ENCODE data around the gene GPR32. TPM values are rescaled to one million over a fixed set of nuclear protein-coding genes. Genes with fewer than 3 reads are reported as not detected.
"Not testable (repeated sequence)": the region's sequence is repeated elsewhere in the genome, so short reads cannot be mapped to it uniquely, and the experiment has no call there.

The GPR32 gene
- total RNA-seq, 1 experiment from 2014 or later, result not detected

DNA sequence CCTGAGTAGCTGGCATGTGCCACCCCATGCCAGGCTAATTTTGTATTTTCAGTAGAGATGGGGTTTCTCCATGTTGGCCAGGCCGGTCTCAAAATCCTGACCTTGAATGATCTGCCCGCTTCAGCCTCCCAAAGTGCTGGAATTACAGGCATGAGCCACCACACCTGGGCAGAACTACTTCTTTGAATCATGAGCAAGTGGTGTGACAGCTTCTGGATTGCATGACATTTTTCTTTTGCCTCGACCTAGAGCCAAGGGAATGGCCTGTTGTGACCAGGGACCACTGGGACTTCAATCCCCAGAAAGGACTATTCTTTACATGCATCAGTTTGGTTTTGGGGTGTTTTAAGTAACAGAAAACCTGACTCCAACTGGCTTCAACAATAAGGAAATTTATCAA lies 2.6 kb downstream of the GPR32 start:
- in situ Hi-C loops (cut with HindIII; ENCODE audit: low pct_unique_long_range_greater_than_20kb, low sequenced_read_pairs), result not testable (repeated sequence)

DNA sequence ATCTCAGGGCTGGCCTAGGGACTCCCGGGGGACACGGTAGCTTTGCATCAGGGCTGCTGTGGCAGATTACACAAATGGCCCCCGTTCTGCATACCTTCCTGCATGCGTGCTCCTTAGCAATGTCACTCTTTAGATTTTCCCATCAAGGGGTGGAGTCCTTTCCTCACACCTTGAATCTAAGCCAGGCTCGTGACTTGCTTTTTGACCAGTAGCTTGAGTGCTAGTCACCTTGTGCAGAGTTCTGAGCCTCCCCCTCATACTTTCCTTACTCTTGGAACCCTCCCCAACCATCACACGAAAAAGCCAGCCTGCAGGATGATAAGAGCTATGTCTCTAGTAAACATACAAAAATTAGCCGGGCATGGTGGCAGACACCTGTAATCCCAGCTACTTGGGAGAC lies 3.2 kb downstream of the GPR32 start:
- DNase-seq (ENCODE audit: low read depth, low spot score); in situ Hi-C loops (cut with HindIII; ENCODE audit: low pct_unique_long_range_greater_than_20kb, low sequenced_read_pairs): not testable (repeated sequence)

More for the DNA sequence above, 2.6 kb downstream of the GPR32 start:
- DNase-seq (ENCODE audit: low read depth, low spot score), result not testable (repeated sequence)

DNA sequence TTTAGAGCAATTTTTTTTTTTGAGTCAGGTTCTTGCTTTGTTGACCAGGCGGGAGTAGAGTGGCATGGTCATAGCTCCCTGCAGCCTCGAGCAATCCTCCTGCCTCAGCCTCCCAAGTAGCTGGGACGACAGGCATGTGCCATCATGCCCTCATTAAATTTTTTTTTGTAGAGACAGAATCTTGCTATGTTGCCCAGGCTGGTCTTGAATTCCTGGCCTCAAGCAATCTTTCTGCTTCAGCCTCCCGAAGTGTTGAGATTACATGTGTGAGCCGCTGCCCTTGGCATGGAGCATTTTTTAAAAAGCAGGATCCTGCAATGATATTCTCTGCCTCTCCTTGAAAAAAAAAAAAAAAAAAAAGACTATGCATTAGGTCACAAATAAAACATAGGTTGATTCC lies 5.9 kb downstream of the GPR32 start:
- no peak for DNase-seq (ENCODE audit: low read depth, low spot score)
- in situ Hi-C loops (cut with HindIII; ENCODE audit: low pct_unique_long_range_greater_than_20kb, low sequenced_read_pairs), result no loop called here

DNA sequence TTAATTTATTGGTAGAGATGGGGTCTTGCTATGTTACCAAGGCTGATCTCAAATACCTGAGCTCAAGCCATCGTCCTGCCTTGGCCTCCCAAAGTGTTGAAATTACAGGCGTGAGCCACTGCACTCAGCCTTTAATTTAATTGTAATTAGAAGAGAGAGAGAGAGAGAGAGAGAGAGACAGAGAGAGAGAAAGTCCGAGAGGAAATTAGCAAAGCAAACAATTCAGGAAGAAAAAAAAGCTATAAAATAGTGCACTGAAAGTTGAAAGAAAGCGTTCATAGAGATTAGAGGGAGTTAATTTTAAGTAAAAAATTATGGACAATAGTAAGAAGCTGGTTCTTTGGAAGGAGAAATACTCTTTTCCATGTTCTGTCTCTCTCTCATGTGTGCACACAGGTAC lies 7.0 kb downstream of the GPR32 start:
- no peak for DNase-seq (ENCODE audit: low read depth, low spot score)
- in situ Hi-C loops (cut with HindIII; ENCODE audit: low pct_unique_long_range_greater_than_20kb, low sequenced_read_pairs), result no loop called here

DNA sequence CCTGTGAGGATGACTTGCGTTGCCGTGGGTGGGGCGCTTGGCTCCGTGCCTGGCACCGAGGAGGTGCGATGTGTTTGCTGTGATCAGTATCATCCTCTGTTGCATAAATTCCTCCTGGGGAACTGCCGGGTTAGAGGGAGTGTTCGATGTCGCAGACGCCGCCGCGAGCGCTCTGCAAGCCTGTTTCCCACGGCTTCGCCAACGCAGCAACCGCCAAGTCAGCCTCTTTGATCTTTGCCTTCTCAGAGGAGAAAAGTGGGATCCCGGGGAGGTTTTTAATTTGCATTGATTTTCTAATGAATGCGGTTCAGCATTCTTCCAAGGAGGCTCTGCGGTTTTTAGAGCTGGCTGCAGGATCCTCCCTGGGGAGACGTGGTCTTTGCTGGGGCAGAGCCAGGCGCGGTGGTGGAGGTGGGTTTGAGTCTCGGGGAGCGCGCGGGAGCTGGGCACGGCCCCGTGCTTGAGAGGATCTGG lies 7.6 kb downstream of the GPR32 start:
- no peak for DNase-seq (ENCODE audit: low read depth, low spot score)
- in situ Hi-C loops (cut with HindIII; ENCODE audit: low pct_unique_long_range_greater_than_20kb, low sequenced_read_pairs), result no loop called here

DNA sequence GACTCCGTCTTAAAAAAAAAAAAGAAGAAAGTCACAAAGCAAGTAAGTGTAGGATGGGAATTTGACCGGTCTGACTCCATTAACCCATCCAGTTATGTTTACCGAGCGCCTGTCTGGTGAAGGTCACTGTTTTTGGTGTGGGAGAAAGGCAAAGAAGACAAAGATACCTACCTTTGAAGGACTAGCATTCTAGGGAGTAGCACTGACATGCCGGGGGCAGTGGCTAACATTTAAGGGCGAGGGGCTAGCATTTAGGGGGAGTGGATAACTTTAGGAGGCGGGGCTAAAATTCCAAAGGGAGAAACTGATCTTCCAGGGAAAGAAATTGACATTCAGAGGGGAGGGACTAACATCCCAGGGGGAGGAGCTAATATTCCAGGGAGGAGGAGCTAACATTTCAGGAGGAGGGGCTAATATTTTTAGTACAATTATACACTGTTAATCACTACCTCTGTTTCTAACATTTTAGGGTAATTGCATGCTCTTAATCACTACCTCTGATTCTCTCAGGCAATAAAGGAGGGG lies 8.7 kb downstream of the GPR32 start:
- in situ Hi-C loops (cut with HindIII; ENCODE audit: low pct_unique_long_range_greater_than_20kb, low sequenced_read_pairs), result no loop called here
- DNase-seq (ENCODE audit: low read depth, low spot score), result no peak

DNA sequence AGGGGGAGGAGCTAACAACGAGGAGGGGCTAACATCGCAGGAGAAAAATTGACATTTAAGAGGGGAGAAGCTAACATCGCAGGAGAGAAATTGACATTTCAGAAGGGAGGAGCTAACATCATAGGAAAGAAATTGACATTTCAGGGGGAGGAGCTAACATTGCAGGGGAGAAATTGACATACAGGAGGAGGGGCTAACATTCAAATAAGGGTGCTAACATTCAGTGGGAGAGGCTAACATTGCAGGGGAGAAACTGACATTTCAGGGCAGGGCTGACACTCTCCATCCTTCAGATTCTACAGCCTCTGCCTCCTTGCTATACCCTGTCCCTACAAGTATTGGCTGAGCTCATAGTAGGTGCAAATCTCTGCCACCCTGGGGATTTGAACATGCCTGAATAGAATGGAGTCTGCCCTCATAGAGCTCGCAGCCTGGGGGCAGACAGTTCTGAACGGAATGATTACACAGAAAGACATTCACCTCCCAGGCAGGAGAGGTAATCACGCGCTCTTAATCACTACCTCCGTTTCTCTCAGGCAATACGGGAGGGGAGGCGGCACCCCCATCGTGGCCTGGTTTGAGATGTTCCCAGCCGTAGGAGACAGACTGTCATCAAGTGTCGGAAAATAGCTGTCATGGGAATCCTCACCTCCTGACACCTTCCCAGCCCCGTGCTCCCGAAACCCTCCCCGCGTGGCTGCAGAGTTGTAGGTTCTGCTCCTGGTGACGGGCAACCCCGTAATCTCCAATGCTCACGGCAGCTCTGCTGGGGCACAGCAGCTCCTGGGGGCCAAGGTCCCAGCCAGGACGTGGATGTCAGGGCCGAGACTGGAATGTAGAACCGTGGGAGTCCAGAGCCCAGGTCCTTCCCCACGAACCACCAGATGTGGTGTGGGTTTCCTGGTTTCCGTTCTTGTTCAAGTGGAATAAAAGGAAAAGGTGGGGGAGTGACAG lies 9.5 kb downstream of the GPR32 start:
- no peak for DNase-seq (ENCODE audit: low read depth, low spot score)
- in situ Hi-C loops (cut with HindIII; ENCODE audit: low pct_unique_long_range_greater_than_20kb, low sequenced_read_pairs), result no loop called here

DNA sequence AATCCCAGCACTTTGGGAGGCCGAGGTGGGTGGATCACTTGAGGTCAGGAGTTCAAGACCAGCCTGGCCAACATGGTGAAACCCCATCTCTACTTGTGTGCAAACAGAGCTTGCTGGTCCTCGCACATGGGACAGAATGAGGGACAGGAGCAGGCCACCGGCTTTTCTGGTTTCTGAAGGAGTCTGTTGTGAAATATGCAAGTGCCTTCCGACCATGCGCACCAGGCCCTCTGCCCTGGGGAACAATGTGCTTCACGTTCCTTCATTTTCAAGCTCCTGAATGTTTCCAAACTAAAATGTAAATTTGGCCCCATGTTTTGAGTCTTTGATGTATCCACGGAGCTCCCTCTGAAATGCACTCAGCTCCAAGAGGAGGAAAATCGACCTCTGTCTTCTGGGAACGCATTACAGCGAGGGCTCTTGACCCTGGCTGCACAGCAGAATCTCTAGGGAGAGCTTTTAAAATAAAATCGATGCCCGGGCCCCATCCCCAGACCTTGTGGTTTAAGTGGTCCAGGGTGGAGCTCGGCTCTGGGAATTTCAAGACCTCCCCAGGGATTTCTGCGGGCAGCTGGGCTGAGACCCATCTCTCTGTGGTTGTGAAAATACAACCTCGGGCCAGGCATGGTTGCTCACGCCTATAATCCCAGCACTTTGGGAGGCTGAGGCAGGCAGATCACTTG lies 10.6 kb downstream of the GPR32 start:
- in situ Hi-C loops (cut with HindIII; ENCODE audit: low pct_unique_long_range_greater_than_20kb, low sequenced_read_pairs), result no loop called here
- no peak for DNase-seq (ENCODE audit: low read depth, low spot score)

DNA sequence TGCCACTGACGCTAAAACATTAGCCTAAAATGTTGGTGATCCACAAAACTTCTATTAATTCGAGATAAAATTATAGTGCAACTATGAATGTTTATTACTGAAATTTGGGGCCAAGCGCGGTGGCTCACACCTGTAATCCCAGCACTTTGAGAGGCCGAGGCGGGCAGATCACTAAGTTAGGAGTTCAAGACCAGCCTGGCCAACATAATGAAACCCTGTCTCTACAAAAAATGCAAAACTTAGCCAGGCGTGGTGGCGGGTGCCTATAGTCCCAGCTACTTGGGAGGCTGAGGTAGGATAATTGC lies 13.5 kb downstream of the GPR32 start:
- DNase-seq (ENCODE audit: low read depth, low spot score); in situ Hi-C loops (cut with HindIII; ENCODE audit: low pct_unique_long_range_greater_than_20kb, low sequenced_read_pairs): not testable (repeated sequence)

DNA sequence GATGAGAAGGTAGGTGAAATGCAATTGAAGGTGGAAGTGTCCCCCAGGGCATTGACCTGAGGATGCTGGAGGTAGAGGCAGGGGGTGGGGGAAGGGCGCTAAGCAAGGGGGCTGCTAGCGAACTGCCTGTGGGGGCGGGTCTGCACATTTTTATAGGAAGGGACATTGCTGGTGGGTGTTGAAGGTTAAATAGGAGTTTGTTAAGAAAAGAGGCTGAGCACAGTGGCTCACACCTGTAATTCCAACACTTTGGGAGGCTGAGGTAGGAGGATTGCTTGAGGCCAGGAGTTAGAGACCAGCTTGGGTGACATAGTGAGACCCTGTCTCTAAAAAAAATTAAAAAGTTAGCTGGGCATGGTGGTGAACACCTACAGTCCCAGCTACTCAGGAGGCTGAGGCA lies 14.4 kb downstream of the GPR32 start:
- DNase-seq (ENCODE audit: low read depth, low spot score), result no peak
- in situ Hi-C loops (cut with HindIII; ENCODE audit: low pct_unique_long_range_greater_than_20kb, low sequenced_read_pairs), result no loop called here

DNA sequence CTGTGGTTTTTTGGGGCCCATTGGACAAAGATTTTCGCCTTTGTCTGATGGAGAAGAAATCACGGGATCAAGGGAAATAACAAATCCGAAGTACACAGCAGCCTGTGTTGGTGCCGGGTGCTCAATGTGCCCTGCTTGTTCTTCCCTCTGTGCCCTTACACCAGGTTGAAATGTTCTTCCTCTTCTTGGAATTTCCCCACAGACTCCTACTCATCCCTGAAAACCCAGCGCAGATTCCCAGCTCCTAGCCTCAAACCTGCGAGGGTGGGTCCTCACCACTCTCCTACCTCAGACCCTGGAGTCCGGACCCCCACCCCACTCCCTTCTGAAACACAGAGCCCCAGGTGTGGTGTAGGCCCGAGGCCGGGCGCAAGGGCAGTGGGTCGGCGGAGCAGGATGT lies 15.1 kb downstream of the GPR32 start:
- in situ Hi-C loops (cut with HindIII; ENCODE audit: low pct_unique_long_range_greater_than_20kb, low sequenced_read_pairs), result no loop called here
- DNase-seq (ENCODE audit: low read depth, low spot score), result no peak

DNA sequence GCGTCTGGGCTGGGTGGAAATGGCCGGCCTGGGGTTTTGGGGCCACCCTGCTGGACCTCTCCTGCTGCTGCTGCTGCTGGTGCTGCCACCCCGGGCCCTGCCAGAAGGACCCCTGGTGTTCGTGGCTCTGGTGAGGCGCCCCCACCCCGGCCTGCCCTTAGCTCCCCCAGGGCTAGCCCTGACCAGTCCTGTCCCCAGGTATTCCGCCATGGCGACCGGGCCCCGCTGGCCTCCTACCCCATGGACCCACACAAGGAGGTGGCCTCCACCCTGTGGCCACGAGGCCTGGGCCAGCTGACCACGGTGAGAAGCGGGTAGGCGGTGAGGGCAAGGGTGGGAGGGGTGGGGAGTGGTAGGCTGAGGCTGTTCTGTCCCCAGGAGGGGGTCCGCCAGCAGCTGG lies 20.1 kb downstream of the GPR32 start, which contains the start of gene ACP4:
TSS of gene ACP4 (plus strand) at position 20 of the 400 bp plus-strand sequence. CDS start at position 20, 0 bp downstream.
- no peak for DNase-seq (ENCODE audit: low read depth, low spot score)
- in situ Hi-C loops (cut with HindIII; ENCODE audit: low pct_unique_long_range_greater_than_20kb, low sequenced_read_pairs), result no loop called here

DNA sequence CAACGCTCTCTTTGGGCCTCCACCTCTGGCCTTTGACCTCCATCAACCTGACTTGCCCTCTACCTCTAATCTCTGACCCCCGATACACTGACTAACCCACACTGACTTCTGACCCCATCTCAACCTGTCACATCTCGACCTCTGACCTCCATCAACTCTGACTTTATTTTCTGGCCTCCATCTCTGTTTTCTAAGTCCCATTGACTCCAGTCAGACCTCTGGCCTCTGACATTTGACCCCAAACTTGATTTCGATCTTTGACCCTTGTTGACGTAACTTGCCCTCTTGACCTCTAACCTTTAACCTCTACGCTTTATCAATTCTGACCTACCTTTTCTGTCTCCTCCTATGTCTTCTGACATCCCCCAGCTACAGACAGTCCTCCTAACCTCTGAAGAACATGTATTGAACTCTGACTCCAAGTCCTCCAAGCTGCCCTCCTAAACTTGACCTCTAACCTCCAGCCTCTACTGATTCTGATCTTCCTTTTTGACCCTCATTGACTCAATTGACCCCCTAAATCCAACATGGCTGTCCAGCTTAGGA lies 20.7 kb downstream of the GPR32 start:
- no peak for DNase-seq (ENCODE audit: low read depth, low spot score)
- in situ Hi-C loops (cut with HindIII; ENCODE audit: low pct_unique_long_range_greater_than_20kb, low sequenced_read_pairs), result no loop called here

DNA sequence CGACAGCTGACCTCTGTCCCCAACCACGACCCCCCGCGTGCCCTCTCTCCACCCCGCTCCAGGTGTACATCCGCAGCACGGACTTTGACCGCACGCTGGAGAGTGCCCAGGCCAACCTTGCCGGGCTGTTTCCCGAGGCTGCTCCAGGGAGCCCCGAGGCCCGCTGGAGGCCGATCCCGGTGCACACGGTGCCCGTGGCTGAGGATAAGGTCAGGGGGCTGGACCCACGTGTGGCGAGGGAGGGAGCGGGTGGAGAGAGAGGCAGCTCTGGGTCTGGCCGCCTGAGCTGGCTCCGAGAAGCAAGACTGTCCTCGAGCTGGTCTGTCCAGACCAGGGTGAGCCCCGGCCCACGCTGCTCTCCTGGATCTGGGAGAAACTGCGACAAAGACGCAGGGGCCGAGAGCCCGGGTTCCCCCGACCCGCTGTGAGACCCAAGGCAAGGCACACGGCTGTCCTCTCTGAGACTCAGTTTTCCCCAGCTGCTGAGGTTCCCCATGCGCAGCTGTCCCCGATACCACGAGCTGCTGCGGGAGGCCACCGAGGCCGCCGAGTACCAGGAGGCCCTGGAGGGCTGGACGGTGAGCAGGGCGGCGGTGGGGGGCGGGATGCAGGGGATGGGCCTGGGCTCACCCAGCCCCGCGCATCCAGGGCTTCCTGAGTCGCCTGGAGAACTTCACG lies 21.5 kb downstream of the GPR32 start:
- in situ Hi-C loops (cut with HindIII; ENCODE audit: low pct_unique_long_range_greater_than_20kb, low sequenced_read_pairs), result no loop called here
- DNase-seq (ENCODE audit: low read depth, low spot score), result no peak

DNA sequence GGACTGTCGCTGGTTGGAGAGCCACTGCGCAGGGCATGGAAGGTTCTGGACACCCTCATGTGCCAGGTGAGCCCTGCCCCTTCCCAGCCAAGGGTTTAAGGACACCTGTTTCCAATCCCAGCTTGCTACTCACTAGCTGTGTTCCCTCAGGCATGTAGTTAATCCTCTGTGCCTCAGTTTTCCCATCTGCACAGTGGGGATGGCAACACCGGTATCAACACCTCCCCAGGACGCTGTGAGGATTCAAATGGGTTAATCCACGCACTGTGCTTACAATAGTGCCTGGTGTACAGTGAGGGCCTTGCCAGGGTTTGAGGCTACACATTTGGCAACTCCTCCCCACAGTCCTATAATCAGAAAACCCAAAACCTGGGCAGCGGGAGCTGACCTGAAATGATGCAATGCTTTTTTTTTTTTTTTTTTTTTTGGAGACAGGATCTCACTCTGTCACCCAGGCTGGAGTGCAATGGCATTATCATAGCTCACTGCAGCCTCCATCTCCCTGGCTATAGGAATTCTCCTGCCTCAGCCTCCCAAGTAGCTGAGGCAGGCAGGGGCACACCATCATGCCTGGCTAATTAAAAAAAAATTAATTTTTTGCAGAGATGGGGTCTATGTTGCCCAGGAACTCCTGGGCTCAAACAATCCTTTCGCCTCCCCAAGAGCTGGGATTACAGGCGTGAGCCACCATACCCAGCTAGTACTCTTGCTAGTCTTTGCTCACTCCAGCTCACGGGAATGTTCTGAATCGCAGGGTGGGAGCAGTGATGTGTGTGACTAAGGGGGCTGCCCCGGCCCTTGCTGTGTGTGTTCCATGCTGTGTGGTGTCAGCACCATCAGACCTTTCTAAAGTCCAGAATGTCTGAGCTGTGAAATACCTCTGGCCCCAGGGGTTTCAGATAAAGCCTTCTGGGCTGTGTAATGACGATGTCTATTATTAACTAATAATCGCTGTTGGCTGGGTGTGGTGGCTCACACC lies 22.3 kb downstream of the GPR32 start:
- in situ Hi-C loops (cut with HindIII; ENCODE audit: low pct_unique_long_range_greater_than_20kb, low sequenced_read_pairs), result no loop called here
- DNase-seq (ENCODE audit: low read depth, low spot score), result no peak

DNA sequence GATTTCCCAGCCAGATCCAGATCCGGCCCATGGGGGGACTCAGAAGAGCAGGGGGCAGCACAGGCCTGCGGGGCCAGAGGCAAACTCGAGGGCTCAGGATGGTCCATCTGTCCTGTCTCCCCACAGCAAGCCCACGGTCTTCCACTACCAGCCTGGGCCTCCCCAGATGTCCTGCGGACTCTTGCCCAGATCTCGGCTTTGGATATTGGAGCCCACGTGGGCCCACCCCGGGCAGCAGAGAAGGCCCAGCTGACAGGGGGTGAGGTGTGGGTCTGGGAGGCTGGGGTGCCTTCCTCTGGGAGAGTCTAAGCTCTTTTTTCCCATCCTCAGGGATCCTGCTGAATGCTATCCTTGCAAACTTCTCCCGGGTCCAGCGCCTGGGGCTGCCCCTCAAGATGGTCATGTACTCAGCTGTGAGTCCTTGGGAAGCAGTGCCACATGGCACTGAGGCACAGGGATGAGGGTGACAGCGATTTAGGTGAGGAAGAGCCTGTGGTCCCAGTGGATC lies 23.3 kb downstream of the GPR32 start:
- in situ Hi-C loops (cut with HindIII; ENCODE audit: low pct_unique_long_range_greater_than_20kb, low sequenced_read_pairs), result no loop called here
- DNase-seq (ENCODE audit: low read depth, low spot score), result no peak
